ENCODE data around the gene VPREB3. TPM values are rescaled to one million over a fixed set of nuclear protein-coding genes. Genes with fewer than 3 reads are reported as not detected.
A peak's percentile ranks its signal among the peaks of the same experiment; 100 is the strongest.

Gene VPREB3
- total and polyA plus RNA-seq, 5 experiments from 2014 or later, result 0.80 to 3.3 (median 1.4) TPM; not detected in 1

DNA sequence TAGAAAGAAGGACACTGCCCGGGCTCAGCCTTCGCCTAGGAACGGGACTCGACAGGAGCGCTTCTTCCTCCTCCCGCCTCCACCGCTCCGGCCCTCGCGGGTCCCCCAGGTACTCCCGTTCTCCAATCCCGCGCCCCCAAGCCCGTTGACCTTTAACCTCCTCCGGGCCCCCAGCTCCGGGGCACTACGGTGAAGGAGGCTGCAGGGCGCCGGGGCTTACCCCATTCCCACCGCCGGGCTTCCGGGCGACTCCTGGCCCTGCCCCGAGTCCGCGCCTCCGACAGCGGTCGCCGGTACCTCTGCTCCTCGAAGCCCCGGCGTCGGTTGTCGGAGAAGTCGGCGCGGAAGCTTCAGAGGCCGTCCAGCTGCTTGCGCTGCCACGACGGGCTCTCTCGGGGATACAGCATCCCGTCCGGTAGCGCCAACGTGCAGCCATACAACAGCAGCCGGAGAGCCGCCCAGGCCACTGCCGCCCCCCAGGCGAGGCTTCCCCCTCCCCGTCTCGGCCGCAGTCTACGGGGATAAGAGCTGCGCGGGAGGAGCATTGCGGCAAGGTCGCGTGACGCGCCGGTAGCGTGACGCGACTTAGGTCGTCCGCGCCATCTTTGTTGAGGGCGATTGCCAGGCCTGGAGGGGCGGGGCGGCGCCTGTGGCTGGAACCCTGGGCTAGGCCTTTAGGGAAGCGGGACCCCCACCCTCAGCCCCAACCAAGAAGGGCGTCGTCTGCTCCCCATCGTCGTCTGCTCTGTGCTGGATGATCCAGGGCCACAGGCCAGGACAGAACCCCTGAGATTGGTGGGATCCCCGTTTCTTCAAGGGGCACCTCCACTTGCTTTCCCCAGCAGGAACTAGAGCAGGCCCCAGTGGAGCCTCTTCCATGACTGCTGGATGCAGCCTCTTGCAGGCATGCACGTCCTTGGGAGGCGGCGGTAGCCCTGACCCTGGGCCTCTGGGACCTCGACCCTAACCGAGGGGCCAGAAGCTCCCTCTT is 37.1 kb downstream of the VPREB3 start:
- Mint-ChIP-seq H3K27me3 (no peaks in the 10 kb centered on the region), H3K36me3 (peaks cover 0 to 21% (median 4%) of the 10 kb centered on the region in 3 donors), H3K4me3 (peak overlapping the region; percentile 75 to 91 (median 80)), H3K9me3 (no peaks in the 10 kb centered on the region), H3K27ac (peak overlapping the region; percentile 71 to 94 (median 92)), H3K4me1 (peaks cover 12 to 32% (median 26%) of the 10 kb centered on the region in 4 donors)
- POLR2A ChIA-PET, result interaction anchor here (0.6 to 3.3 kb wide), 14 partner anchors 18 to 192 kb away, joined by 3 to 34 read pairs (median 6); partner anchors contain the start of genes CHCHD10, SLC2A11 and ZNF70
- DNase-seq (peak; percentile 74 to 90 (median 81)), ATAC-seq (peak; percentile 96)

DNA sequence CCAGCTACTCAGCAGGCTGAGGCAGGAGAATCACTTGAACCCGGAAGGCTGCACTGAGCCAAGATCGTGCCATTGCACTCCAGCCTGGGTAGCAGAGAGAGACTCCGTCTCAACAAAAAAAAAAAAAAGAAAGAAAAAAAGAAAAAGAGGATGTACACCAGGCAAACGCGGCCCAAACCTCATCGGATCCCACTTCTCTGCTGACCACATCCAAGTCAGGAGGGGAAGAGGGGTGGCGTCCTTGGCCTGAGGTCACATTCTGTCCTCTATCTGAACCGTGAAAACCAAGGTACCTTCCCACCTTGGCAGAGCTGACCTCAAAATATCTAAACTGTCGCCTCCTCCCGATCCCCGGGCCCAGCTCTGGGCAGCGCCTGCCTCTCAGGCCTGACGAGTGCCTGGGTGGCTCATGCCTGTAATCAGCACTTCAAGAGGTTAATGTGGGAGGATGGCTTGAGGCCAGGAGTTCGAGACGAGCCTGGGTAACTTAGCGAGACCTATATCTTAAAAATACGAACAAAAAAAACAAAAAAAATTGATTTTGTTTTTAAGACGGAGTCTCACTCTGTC is 38.3 kb downstream of the VPREB3 start:
- POLR2A ChIA-PET, result interaction anchor here (0.6 to 3.3 kb wide), 8 partner anchors 17 to 845 kb away, joined by 3 to 34 read pairs (median 6); partner anchors contain the start of genes SLC2A11 and ZNF70
- H3K36me3 Mint-ChIP-seq, result peaks cover 0 to 33% (median 8%) of the 10 kb centered on the region in 3 donors
- H3K9me3 Mint-ChIP-seq, result no peaks in the 10 kb centered on the region
- no peaks in the 10 kb centered on the region for H3K27me3 Mint-ChIP-seq
- ATAC-seq (no peak), DNase-seq (no peak)
- peak overlapping the region; percentile 25 to 84 (median 82) for H3K27ac Mint-ChIP-seq
- peak overlapping the region; percentile 75 to 91 (median 80) for H3K4me3 Mint-ChIP-seq
- H3K4me1 Mint-ChIP-seq, result peaks cover 13 to 37% (median 30%) of the 10 kb centered on the region in 4 donors

DNA sequence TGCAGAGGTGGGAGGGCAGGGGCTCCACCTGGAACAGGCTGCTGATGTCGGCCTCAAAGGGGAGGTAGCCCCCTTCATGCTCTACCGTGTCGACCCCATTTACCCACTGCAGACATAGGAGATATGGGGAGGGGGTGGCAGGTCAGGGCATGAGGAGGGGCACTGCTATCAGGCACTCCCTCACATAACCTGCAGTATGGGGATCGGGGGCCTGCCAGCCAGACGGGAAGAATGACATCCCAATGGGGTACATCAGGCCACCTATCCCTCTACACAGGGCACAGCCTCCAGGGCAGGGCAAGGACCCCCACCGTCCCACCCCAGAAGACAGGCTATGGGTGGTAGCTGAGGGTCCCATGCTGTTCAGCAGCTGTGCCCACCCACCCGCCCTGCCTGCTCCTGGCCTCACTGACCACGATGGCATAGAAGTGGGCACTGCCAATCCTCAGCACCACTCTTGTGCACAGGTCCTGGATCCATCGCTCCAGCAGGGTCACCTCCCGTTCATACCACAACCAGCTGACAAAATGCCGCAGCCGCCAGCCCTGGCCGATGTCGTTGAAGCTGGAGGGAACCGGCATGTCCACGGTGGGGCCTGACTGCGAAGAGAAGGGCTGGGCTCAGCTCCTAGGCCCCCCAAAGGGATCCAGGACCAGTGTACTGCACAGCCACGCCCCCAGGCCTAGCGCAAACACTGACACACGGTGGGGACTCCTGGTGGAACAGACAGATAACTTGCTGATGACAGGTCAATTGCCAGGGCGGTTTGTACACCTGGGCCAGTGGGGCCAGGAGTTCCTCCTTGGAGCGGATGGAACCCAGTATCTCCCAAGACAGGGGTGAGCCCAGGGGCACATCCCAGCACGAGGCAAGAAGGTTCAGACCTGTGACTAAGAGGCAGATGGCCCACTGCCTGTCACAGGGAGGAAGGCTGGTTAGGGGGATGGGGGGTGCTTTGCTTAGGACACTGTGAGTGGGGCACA is 39.3 kb downstream of the VPREB3 start:
- Mint-ChIP-seq H3K36me3 (peaks cover 0 to 43% (median 9%) of the 10 kb centered on the region in 3 donors), H3K27ac (peak overlapping the region; percentile 63 to 89 (median 82)), H3K4me3 (peak overlapping the region; percentile 75 to 91 (median 80)), H3K27me3 (no peaks in the 10 kb centered on the region), H3K4me1 (peaks cover 16 to 46% (median 31%) of the 10 kb centered on the region in 4 donors), H3K9me3 (no peaks in the 10 kb centered on the region)
- no peak for DNase-seq
- POLR2A ChIA-PET, result interaction anchor here (0.7 to 3.3 kb wide), 2 partner anchors 18 to 19 kb away, joined by 3 to 34 read pairs; no protein-coding TSS in a partner anchor
- ATAC-seq, result no peak

DNA sequence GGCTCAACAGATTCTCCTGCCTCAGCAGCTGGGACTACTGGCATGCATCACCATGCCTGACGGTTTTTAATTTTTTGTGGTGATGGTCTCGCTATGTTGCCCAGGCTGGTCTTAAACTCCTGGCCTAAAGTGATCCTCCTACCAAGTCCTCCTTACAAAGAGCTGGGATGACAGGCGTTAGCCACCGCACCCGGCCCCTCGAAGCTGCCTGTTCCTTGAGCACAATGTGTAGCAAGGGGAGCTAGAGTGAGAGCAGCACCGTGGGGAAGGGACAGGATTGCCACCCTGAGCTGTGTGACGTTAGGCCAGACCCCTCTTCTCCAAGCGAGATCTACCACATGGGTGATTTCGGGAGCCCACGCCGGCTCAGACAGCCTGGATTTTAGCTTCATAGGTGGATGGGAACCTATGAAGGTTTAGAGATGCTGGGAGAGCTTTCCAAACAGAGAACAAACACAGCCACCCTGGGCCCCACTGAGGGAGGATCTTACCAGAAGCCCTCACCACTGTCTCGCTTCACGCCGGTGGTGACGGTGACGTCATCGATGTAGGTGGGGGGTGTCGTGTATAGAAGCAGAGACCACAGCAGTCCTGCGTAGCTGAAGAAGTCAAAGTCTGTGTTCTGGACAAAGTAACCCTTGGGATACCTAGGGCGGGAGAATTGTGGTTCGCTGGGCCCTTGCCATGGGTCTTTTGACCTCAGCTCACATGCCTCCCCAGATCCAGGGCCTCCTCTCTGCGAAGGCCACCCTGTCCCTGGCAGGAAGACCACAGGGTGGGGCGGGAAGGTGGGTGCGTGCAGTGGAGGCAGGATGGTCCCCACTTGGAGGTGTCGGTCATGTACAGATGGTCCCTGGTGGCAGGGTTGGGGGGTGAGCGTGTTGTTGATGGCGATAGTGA is 40.3 kb downstream of the VPREB3 start:
- H3K4me3 Mint-ChIP-seq, result peak overlapping the region; percentile 6 to 77 (median 29)

DNA sequence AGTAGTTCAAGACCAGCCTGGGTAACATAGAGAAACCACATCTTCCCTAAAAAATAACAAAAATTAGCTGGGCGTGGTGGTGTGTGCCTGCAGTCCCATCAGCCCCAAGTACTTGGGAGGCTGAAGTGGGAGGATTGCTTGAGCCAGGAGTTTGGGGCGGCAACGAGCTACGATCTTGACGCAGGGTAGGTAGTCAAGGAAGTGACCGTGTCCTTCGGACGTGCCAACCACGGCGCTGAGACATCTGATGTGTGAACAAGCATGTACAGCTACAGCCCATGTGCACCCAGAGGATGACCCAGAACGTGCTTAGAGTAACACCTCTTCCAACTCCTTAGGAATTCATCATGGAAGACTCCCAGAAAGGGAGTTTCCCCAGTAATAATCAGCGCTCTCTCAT is 42.0 kb downstream of the VPREB3 start:
- ATAC-seq, result no peak
- POLR2A ChIA-PET, result no interaction called here
- H3K9me3 Mint-ChIP-seq, result no peaks in the 10 kb centered on the region
- no peak for DNase-seq
- H3K4me1 Mint-ChIP-seq, result peaks cover 19 to 45% (median 32%) of the 10 kb centered on the region in 4 donors
- no peak overlapping the region for H3K4me3 Mint-ChIP-seq
- peaks cover 6 to 70% (median 20%) of the 10 kb centered on the region in 3 donors for H3K36me3 Mint-ChIP-seq
- no peaks in the 10 kb centered on the region for H3K27me3 Mint-ChIP-seq
- peak overlapping the region in 1 of 10 donors; percentile 60 for H3K27ac Mint-ChIP-seq

More for the DNA sequence above, 40.3 kb downstream of the VPREB3 start:
- H3K4me1 Mint-ChIP-seq, result peaks cover 17 to 48% (median 31%) of the 10 kb centered on the region in 4 donors
- DNase-seq (no peak), ATAC-seq (no peak)
- H3K27me3 Mint-ChIP-seq, result no peaks in the 10 kb centered on the region
- H3K36me3 Mint-ChIP-seq, result peaks cover 2 to 53% (median 12%) of the 10 kb centered on the region in 3 donors
- POLR2A ChIA-PET, result interaction anchor here (1.0 kb wide), 1 partner anchor 18 kb away, joined by 5 read pairs; no protein-coding TSS in a partner anchor
- peak overlapping the region in 8 of 10 donors; percentile 56 to 89 (median 62) for H3K27ac Mint-ChIP-seq
- H3K9me3 Mint-ChIP-seq, result no peaks in the 10 kb centered on the region

DNA sequence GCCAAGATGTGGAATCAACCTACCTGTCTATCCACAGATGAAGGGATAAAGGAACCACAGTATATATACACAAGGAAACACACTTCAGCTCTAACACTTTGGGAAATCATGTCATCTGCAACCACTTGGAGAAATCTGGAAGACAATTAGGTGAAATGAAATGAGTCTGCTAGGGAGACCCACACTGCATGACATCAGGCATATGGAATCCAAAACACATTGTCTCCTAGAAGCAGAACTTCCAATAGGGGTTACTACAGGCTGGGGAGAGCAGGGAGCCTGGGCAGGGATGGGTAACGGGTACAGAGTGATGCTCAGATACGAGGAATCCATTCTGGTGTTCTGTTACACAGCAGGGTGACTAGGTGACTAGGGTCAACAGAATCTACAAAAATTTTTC is 45.1 kb downstream of the VPREB3 start:
- peaks cover 27 to 46% (median 40%) of the 10 kb centered on the region in 4 donors for H3K4me1 Mint-ChIP-seq
- ATAC-seq, result no peak
- POLR2A ChIA-PET, result no interaction called here
- DNase-seq, result no peak
- H3K9me3 Mint-ChIP-seq, result no peaks in the 10 kb centered on the region
- H3K27ac Mint-ChIP-seq, result peak overlapping the region in 6 of 10 donors; percentile 0 to 53 (median 13)
- peaks cover 13 to 97% (median 33%) of the 10 kb centered on the region in 3 donors for H3K36me3 Mint-ChIP-seq
- H3K4me3 Mint-ChIP-seq, result no peak overlapping the region
- no peaks in the 10 kb centered on the region for H3K27me3 Mint-ChIP-seq

DNA sequence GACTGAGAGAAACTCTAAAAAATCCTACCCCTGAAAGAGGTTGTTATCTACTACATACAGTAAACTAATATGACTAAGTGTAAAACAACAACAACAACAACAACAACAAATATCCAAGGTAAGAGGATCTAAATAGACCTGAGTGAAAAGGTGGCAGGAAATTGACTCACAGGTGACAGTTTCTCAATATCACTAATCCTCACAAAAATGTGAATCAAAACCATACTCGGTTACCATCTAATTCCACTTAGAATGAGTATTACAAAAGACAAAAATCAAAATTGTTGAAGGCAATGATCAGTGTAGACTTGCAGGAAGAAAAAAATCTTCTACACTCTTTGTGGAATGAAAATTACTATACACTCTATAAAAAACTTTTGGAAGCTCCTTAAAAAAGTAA is 46.0 kb downstream of the VPREB3 start:
- Mint-ChIP-seq H3K27me3 (no peaks in the 10 kb centered on the region), H3K4me3 (no peak overlapping the region), H3K4me1 (peaks cover 23 to 51% (median 44%) of the 10 kb centered on the region in 4 donors), H3K36me3 (peaks cover 17 to 98% (median 33%) of the 10 kb centered on the region in 3 donors), H3K27ac (peak overlapping the region in 6 of 10 donors; percentile 3 to 82 (median 22)), H3K9me3 (no peaks in the 10 kb centered on the region)
- ATAC-seq (no peak), DNase-seq (no peak)
- POLR2A ChIA-PET, result no interaction called here

DNA sequence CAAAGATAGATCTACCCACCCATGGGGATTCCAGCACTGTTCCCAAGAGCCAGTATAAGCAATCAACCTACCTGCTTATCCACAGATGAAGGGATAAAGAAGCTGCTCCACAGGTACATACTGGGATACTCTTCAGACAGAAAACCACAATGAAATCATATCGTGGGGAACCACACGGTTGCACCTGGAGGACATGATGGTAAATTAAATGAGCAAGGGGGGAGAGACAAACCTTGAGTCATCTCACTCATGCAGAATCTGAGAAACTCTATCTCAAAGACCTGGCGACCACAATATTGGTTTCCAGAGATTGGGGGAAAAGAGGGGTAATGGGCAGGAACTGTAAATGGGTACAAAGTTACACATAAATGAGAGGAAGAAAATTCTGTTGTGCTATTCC is 48.9 kb downstream of the VPREB3 start:
- ATAC-seq, result peak in 1 of 2 donors; percentile 28
- peaks cover 37 to 100% (median 58%) of the 10 kb centered on the region in 3 donors for H3K36me3 Mint-ChIP-seq
- peak overlapping the region in 7 of 10 donors; percentile 4 to 54 (median 17) for H3K4me3 Mint-ChIP-seq
- no peak for DNase-seq
- H3K9me3 Mint-ChIP-seq, result peaks cover 0 to 16% (median 4%) of the 10 kb centered on the region in 9 donors
- peaks cover 32 to 66% (median 57%) of the 10 kb centered on the region in 4 donors for H3K4me1 Mint-ChIP-seq
- H3K27me3 Mint-ChIP-seq, result no peaks in the 10 kb centered on the region
- peak overlapping the region; percentile 66 to 90 (median 82) for H3K27ac Mint-ChIP-seq
- POLR2A ChIA-PET, result no interaction called here

DNA sequence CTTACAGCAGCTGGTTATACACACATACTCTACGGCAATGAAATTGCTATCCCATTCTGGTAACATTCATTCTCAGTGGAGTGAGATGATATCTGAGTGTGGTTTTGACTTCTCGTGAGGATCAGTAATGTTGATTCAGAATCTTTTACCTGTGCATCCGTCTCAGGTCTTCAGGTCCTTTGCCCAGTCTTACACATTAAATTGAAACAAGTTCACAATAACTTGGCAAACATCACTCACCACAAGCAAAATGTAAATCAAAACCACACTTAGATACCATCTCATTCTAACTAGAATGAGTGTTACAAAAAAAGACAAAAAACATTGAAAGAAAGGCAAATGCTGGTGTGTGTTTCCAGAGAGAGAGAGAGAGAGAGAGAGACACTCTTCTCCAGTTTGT is 49.4 kb downstream of the VPREB3 start:
- no peaks in the 10 kb centered on the region for H3K27me3 Mint-ChIP-seq
- DNase-seq (no peak), ATAC-seq (peak in 1 of 2 donors; percentile 35)
- POLR2A ChIA-PET, result no interaction called here
- H3K4me1 Mint-ChIP-seq, result peaks cover 32 to 68% (median 54%) of the 10 kb centered on the region in 4 donors
- peaks cover 0 to 21% (median 8%) of the 10 kb centered on the region in 9 donors for H3K9me3 Mint-ChIP-seq
- peak overlapping the region in 6 of 10 donors; percentile 16 to 54 (median 26) for H3K4me3 Mint-ChIP-seq
- peak overlapping the region; percentile 66 to 90 (median 82) for H3K27ac Mint-ChIP-seq
- H3K36me3 Mint-ChIP-seq, result peaks cover 42 to 100% (median 62%) of the 10 kb centered on the region in 3 donors

DNA sequence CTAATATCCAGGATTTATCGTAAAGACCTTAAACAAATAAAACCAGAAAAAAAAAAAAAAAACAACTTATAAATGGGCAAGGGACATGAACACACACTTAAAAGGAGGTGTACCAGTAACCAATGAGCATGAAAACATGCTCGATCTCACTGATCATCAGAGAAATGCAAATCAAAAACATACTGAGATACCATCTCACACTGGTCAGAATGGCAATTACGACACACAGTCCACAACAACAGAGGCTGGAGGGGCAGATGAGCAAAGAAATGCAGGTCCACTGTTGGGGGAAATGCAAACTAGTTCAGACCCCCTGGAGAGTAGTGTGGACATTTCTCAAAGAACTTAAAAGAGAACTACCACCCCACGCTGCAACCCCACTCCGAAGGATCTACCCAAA is 50.2 kb downstream of the VPREB3 start:
- peak overlapping the region in 3 of 10 donors; percentile 5 to 31 (median 24) for H3K4me3 Mint-ChIP-seq
- H3K36me3 Mint-ChIP-seq, result peaks cover 48 to 100% (median 67%) of the 10 kb centered on the region in 3 donors
- POLR2A ChIA-PET, result no interaction called here
- peak overlapping the region; percentile 10 to 88 (median 71) for H3K27ac Mint-ChIP-seq
- peaks cover 32 to 69% (median 54%) of the 10 kb centered on the region in 4 donors for H3K4me1 Mint-ChIP-seq
- H3K9me3 Mint-ChIP-seq, result peaks cover 0 to 28% (median 8%) of the 10 kb centered on the region in 9 donors
- H3K27me3 Mint-ChIP-seq, result no peaks in the 10 kb centered on the region
- DNase-seq, result no peak
- no peak for ATAC-seq

All from naive thymus-derived CD8-positive, alpha-beta T cell (primary cell).